GM18868 (cell line): ENCODE measurements around the gene TPO.

ENCODE experiments used
- ATAC-seq: cut with Tn5 transposase; IDR thresholded peaks from one replicate; pipeline ENCODE4 v1.9.1; 2021; ENCODE audit warnings: mild to moderate bottlenecking, moderate library complexity; ENCODE audit not compliant: unreplicated experiment

TPO gene

DNA sequence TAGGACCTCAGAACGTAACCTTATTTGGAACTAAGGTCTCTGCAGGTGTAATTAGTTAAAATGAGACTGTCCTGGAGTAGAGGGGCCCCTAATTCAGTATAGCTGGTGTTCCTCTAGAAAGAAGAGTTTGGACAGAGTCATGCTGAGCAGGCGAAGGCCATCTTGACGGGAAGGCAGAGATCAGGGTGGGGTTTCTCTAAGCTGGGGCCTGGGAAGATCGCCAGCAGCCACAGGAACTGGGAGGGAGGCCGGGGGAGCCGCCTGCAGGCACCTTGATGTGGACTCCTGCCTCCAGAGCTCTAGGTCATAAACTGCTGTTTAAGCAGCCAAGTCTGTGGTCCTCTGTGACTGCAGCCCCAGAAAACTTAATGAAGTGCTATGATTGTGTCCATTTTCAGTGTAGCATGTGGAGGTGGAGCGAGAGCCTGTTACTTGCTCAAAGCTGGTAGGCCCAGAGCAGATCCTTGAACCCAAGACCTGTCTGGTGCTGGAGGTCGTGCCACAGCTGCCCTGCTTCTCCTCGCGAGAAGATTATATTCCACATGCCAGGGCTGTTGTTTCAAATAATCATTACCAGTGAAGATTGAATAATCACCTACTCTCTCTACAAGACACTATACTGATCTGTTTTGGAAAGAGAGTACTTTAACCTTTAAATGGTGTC lies 105.7 kb downstream of the TPO start:
- ATAC-seq: no peak

DNA sequence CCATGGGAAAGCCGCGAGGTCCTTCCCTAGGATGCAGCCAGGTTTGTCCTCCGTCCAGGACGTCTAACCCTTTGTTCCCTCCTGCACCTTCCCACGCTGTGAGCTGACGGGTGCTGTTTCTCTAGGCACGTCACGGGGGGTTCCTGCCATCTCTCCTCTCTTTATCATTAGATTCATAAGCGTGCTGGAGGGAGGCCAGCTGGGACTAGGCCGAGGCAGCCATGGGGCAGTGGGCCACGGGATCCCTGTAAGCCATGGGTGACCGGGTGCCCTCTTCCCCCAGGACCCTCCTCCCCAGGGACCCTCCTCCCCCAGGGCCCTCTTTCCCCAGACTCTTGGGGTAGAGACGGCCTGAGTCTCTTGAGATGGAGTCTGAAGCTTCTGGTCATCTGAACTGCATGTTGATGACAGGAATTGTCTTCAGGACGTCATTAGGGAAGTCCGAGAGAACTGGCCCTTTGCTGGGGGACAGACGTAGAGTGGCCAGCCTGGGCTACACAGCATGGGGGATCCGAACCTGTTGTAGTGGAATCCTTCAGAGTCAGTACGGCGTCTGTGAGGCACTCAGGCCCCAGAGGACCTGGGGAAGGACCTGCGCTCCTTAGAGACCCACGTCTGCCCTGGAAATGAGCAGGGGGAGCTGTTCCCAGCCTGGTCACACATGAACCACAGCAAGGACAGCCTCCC lies 108.1 kb downstream of the TPO start:
- no peak for ATAC-seq

DNA sequence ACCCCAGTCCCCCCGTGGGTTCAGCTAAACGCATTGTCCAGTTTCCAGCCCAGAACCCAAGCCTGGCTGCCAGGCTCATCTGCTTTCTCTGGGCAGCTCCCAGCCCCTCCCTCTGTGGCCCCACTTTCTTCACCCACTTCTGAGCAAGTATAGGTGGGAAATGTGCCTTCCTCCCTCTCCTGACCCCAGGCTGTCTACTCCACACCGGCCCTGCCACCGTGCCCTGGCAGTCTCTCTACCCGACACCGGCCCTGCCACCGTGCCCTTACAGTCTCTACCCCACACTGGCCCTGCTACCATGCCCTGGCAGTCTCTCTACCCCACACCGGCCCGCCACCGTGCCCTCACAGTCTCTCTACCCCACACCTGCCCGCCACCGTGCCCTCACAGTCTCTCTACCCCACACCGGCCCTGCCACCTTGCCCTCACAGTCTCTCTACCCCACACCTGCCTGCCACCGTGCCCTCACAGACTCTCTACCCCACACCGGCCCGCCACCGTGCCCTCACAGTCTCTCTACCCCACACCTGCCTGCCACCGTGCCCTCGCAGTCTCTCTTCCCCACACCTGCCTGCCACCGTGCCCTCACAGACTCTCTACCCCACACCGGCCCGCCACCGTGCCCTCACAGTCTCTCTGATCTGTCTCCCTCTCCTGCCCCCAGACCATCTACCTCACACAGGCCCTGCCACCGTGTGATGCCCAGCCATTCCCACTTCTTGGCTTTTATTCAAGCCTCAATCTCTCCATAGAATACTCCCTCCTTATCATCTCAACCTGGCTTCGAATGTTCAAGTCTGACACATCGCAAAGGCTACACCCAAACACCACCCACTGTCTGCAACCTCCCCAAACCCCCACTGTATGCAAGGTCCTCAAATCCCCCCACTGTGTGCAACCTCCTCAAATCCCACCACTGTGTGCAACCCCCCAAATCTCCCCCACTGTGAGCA lies 108.9 kb downstream of the TPO start:
- no peak for ATAC-seq

DNA sequence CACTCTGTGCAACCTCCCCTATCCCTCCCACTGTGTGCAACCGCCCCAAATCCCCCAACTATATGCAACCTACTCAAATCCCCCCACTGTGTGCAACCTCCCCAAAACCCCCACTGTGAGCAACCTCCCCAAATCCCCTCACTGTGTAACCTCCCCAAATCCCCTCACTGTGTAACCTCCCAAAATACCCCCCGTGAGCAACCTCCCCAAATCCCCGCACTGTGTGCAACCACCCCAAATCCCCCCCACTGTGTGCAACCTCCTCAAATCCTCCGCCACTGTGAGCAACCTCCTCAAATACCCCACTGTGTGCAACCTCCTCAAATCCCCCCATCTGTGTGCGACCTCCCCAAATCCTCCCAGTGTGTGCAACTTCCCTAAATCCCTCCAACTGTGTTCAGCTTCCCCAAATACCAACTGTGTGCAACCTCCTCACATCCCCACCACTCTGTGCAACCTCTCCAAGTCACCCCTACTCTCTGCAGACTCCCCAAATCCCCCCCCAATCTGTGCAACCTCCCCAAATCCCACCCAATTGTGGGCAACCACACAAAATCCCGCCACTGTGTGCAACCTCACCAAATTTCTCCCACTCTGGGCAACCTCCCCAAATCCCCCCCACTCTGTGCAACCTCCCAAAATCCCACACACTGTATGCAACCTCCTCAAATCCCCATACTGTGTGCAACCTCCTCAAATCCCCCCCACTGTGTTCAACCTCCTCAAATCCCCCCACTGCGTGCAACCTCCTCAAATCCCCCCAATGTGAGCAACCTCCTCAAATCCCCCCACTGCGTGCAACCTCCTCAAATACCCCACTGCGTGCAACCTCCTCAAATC lies 114.1 kb downstream of the TPO start:
- no peak for ATAC-seq

DNA sequence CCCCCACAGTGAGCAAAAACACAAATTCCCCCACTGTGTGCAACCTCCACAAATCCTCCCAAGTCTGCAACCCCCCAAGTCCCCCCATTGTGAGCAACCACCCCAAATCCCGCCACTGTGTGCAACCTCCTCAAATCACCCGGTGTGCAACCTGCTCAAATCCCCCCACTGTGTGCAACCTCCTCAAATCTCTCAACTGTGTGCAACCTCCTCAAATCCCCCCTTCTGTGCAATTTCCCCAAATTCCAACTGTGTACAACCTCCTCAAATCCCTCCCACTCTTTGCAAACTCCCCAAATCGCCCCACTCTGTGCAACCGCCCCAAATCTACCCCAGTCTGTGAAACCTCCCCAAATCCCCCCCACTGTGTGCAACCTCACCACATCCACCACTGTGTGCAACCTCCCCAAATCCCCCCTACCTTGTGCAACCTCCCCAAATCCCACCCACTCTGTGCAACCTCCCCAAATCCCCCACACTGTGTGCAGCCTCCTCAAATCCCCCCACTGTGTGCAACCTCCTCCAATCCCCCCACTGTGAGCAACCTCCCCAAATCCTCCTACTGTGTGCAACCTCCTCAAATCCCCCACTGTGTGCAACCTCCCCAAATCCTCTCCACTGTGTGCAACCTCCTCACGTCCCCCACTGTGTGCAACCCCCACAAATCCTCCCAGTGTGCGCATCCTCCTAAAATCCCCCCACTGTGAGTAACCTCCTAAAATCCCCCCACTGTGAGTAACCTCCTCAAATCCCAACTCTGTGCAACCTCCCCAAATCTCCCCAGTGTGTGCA lies 115.2 kb downstream of the TPO start:
- ATAC-seq: no peak

DNA sequence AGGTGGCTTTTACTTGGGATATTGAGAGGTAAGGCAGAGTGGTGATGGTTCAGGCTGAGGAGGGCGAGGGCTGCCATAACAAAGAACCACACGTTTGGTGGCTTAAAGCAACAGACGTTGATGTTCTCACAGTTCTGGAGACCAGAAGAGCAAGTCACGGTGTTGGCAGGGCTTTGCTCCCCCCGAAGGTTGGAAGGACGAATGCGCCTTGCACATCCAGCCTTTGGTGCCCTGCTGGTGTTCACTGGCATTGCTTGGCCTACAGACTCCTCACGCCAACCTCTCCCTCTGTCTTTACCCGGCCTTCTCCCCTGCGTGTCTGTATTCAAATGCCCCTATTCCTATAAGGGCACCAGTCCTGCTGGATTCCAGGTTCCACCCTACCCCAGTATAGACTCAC lies 125.4 kb downstream of the TPO start:
- ATAC-seq: no peak

DNA sequence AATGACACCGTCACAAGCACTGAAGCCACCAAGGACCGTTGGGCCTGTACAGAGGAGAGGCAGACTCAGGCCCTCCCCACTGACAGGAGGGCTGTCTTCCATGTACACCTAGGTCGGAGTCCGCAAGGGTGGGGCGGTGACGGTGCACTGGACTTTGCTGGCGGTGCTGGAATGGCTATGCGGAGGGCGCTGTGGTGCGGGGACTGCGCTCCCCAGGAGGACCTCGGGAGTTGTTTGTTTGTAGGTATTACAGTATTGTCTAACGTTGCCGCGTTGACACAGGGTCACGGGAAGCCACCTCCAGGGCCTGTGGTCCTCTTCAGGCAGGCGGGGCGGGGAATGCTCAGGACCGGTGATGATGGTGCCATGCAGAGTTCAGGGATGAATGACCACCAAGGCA lies 126.2 kb downstream of the TPO start:
- ATAC-seq: no peak

DNA sequence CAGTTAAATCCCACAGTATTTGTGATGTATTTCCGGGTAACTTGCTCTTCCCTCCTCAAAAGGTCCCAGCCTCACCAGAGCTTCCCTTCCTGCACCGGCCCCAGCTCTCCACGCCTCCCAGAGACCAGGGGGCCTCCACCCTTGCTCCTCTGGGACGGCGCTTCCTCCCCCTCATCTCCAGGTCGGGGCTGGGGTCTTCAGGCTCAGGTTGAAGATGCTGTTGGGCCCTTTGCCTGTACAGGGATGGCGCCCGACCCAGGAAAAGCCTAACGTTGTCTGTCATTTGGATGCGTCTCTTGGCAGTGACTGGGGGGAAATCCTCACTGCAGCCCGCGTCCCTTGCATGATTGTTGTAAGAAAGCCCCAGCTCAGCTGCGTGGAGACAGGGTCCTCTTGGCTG lies 126.7 kb downstream of the TPO start:
- no peak for ATAC-seq

DNA sequence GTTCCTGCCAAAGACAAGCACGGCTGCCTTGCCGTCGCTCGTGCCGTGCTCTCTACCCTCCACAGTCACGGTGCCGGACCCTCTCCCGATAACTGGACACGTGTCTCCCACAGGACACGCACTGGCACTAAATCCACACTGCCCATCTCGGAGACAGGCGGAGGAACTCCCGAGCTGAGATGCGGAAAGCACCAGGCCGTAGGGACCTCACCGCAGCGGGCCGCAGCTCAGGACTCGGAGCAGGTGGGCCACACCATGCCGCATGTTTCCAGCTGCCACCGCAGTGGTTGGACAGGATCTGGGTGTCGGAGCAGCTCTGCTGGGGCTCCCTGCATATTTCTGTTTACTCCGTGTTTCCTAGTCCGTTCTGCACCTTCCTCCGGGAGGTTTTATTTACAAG lies 127.2 kb downstream of the TPO start:
- ATAC-seq: no peak

DNA sequence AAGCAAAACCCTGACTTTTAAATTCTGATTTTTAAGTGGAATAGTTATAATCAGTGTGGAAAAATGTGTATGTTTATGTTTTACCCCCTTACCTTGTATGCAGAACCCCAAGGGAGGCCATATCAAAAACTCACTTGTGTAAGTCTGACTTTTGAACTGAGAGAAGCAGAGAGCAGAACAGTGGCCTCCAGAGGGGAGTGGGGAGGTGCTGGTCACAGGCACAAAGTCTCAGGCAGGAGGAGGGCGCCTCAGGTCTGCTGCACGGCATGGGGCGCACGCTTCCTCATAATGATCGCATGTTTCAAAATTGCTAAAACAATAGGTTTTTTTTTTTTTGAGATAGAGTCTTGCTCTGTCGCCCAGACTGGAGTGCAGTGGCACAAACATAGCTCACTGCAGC lies 127.8 kb downstream of the TPO start:
- ATAC-seq: no peak

DNA sequence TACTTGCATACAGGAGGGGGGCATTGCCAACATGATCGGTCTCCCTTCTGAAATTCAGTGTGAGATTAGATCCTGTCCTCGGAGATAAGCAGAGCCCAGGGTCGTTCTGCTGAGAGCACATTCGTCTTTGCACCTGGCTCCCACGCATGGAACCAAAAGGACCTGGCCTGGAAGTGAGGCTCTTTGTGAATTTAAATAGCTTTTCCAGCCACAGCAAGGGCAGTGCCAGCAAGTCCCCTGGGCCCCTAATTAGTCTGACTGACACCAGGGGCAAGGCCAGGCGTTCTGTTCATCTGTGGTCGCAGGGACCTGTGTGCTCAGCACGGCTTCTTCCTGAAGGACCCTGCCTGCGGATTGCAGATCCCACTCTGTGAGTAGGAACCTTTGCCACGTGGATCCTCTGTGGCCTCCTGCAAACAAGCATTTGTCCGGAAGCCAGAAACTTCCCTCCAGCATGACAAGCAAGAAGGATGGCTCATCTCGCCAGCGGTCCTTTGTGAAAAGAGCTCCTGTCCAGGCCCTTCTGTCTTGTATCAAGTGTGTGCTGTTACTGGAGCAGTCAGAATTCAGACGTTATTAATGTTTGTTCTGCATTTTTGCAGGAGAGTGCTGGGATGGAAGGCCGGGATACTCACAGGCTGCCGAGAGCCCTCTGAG lies 128.7 kb downstream of the TPO start:
- ATAC-seq: no peak

DNA sequence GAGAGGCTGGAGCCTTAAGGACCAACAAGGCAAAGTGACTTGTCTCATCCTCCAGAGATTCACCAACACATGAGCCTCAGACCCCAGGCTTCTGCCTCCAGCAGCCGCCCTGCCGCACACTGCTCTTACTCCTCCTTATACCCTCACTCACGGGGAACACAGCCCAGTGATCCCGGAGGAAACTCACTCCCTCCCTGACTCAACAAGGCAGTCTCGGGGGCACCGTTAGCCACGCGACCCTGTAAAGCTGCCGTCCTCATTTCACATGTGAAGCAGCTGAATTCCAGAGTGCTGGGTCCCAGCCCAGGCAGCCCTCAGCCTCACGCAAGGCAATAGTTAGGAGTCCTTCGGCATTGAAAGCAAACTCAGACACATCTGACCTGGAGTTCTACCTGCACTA lies 129.7 kb downstream of the TPO start:
- ATAC-seq: no peak

DNA sequence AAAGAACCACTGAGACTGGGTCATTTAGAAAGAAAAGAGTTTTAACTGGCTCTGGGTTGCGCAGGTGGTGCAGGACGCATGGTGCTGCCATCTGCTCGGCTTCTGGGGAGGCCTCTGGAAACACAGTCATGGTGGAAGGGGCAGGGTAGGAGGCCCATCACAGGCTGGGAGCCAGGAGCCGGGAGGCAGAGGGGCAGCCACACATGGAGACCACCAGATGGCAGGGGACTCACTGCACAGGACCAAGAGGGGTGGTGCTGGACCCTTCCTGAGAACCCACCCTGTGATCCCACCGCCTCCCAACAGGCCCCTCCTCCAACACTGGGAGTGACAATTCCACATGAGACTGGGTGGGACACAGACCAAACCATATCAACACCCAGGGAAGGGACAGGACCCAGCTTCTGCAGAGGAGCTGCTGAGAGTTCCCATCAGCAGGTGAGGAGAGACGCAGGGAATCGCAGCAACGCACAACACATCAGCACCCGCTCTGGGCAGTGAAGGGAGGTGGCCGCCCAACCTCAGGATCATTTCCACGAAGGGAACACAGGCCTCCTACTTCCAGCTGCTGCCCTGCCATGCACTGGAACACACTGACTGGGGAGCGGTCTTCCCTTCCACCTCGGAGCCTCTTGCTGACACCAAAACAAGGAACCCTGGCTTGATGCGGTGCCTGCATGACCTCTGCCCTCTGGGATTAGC lies 130.7 kb downstream of the TPO start:
- no peak for ATAC-seq

DNA sequence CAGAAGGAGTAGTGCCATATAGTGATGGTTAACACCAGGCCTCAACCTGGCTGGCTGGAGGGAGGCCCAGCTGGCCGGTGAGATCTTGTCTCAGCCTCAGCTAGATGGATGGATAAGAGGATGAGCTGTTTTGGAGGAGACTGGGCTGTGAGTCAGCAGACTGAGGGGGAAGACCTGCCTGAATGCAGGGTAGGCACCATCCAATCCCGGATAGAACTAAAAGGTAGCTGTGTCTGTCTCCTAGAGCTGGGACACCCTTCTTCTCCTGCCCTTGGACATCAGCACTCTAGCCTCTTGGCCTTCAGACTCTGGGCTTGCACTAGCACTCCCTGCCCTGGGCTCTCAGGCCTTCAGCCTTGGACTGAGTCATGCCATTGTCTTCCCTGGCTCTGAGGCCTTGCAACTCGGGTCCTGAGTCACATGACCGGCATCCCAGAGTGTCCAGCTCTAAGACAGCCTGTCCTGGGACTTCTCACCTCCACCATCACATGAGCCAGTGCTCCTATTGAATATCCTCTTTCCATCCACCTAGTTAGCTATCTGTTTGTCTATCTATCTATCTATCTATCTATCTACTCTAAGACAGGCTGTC lies 131.3 kb downstream of the TPO start:
- ATAC-seq: no peak

DNA sequence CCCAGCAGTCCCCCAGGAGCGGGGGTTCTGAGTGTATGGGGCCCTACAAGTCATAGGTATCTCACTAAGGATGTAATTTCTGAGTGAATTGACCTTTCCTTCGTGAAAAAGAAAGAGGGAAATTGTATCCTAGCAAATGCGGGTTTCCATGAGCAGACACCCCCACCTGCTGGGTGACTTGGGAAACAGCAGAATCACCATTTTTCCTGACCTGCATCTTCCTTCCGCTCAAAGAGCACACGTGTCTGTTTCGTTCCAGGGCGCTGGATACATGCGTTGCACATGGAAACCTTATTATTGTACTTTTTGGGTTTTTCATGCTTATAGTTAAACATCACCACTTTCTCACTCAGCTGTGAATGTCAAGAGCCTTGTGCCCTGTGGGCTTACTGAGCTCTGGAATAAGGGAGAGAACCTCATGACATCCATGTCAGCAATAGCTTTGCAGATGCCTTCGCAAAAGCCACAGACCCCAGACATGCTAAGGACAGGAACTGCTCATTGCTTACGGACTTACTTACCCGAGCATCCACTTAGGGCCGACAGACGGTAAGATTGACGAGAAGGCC lies 132.8 kb downstream of the TPO start:
- no peak for ATAC-seq

DNA sequence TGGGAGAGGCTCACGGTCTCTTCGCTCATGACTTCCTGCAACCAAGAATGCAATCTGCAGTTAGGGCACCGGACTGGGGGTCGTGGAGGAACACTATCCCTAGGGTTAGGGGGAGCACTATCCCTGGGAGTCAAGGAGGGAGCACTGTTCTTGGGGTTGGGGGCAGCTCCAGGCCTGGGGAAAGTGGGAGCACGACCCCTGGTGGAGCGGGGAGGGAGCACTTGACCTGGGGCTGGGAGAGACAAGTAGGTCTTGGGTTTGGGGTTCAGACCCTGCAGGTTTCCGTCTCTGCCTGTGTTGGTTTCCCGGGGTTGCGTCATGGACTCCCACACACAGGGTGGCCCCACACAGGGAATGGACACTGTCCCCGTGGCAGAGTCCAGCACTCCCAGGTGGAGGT lies 133.6 kb downstream of the TPO start:
- ATAC-seq: no peak

DNA sequence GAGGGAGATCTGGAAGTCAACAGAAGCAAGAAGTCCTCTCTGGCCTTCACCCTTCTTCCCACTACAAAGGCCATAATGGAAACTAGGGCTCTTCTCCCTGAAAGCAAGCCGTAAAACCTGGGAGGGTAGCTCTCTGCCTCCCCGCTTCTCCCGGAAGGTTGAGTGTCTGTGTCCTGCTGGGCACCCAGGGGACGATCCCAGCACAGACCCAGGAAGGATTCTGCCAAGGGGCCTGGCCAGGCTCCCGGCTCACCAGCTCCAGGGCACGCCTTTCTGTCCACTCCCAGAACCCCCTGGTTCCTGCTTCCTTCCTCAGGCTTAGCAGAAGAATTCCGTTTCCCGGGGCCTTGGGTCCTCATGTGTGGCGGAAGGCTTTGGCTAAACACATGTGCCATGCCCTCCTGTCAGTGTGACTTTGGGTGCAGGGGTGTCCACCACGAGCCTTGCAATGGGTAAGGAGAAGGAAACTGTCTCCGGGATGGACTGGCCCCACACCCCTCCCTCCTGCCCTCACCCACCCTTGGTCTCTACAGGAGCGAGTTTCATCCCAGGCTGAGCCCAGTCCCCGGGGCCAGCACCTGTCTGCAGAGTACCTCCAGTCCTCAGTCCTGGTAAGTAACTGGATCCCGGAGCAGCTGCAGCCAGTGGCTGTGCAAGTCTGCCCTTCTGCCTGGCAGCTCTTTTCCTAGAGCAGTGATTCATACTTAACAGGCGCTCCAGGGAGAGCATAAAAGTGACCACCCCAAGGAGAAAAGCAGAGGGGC lies 135.8 kb downstream of the TPO start:
- no peak for ATAC-seq

DNA sequence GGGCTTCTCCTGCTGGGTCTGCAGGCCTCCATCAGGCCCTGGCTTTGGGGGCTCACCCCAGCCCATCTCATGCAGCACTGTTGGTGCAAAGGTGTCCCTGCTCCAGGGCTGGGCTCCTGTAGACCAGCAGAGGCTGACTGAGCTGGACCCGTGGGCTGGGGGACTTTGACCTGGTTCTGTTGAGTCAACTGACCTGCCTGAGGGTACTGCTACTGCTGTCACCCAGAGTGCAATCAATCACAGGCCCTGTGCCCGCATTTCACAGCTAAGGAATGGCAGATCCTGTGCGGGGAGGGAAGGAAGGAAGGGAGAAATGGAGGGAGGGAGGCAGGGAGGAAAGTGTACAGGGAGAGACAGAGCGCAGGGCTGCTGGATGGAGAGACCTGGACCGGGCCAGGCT lies 136.8 kb downstream of the TPO start:
- ATAC-seq: no peak
